ENCODE results near the gene ZBTB46.
A peak's percentile ranks its signal among the peaks of the same experiment; 100 is the strongest.
"Not testable (repeated sequence)": the region's sequence is repeated elsewhere in the genome, so short reads cannot be mapped to it uniquely, and the experiment has no call there.

The ZBTB46 gene

DNA sequence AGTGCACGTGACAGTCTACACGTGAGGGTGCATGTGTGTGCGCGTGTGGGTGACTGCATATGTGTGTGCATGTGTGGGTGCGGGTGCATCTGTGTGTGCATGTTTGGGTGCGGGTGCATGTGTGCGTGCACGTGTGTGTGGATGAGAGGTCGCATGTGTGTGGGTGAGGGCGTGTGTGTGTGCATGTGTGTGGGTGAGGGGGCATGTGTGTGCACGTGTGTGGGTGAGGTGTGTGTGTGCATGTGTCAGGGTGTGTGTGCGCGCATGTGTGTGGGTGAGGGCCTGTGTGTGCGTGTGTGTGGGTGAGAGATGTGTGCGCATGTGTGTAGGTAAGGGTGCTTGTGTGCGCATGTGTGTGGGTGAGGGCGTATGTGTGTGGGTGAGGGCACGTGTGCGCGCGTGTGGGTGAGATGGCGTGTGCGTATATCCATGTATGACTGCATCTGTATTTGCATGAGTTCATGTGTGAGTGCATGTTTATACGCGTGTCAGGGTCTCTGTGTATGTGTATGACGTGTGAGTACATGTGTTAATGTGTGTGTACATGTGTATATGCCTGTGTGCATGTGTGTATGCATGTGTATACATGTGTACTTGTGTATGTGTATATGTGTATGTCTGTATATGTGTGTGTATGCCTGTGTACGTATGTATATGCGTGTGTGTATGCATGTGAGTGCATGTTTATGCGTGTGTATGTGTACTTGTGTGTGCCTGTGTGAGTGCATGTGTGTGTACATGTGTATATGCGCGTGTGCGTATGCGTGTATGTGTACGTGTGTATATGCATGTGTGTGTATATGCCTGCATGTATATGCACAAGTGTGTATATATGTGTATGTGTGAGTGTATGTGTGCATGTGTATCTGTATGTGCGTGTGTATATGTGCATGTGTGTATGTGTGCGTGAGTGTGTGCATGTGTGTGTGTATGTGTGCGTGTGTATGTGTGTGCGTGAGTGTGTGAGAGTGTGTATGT is 98.7 kb downstream of the ZBTB46 start:
- DNase-seq = no peak

DNA sequence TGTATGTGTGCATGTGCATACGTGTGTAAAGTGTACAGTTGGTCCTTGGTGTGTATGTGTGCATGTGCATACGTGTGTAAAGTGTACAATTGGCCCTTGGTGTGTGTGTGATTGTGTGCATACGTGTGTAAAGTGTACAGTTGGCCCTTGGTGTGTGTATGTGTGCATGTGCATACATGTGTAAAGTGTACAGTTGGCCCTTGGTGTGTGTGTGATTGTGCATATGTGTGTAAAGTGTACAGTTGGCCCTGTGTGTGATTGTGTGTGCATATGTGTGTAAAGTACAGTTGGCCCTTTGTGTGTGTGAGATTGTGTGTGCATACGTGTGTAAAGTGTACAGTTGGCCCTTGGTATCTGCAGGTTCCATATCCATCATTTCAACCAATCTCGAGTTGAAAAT is 99.7 kb downstream of the ZBTB46 start:
- DNase-seq = no peak

DNA sequence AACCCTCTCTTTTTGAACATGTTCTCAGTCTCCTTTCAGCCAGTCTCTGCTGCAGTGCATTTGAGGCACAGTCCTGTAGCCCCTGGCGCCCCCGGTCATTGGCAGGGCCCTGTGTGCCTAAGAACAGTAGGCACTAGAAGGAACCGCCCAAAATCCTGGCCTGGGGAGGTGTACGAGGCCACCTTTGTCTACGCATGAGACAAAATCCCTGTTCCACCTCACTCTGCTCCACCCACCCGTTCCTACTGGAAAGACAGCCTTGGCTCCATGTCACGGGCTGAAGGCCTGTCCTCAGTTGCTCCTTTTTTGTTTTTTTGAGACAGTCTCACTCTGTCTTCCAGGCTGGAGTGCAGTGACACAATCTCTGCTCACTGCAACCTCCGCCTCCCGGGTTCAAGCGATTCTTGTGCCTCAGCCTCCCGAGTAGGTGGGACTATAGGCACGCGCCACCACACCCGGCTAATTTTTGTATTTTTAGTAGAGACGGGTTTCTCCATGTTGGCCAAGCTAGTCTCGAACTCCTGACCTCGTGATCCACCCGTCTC is 100.8 kb downstream of the ZBTB46 start:
- not testable (repeated sequence) for DNase-seq

DNA sequence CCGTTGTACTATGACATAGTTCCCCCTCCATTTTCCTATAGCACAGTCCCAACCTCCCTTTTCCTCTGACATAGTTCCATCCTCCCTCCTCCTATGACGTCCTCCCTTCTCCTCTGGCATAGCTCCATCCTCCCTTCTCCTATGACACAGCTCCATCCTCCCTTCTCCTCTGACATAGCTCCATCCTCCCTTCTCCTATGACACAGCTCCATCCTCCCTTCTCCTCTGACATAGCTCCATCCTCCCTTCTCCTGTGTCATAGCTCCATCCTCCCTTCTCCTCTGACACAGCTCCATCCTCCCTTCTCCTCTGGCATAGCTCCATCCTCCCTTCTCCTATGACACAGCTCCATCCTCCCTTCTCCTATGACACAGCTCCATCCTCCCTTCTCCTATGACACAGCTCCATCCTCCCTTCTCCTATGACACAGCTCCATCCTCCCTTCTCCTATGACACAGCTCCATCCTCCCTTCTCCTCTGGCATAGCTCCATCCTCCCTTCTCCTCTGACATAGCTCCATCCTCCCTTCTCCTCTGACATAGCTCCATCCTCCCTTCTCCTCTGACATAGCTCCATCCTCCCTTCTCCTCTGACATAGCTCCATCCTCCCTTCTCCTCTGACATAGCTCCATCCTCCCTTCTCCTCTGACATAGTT is 108.0 kb downstream of the ZBTB46 start:
- not testable (repeated sequence) for DNase-seq

DNA sequence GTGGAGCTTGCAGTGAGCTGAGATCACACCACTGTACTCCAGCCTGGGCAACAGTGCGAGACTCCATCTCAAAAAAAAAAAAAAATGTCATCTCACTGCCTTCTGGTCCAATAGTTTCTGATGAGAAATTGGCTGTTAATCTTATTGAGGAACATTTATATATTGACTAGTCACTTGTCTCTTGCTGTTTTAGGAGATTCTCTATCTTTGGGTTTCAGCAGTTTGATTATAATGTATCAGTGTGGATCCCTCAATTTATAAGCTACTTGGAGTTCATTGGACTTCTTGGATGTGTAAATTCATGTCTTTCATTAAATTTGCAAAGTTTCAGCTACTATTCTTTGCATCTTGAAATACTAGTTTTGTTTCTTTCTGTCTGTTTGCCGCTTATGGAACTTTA is 112.1 kb downstream of the ZBTB46 start:
- DNase-seq = no peak

DNA sequence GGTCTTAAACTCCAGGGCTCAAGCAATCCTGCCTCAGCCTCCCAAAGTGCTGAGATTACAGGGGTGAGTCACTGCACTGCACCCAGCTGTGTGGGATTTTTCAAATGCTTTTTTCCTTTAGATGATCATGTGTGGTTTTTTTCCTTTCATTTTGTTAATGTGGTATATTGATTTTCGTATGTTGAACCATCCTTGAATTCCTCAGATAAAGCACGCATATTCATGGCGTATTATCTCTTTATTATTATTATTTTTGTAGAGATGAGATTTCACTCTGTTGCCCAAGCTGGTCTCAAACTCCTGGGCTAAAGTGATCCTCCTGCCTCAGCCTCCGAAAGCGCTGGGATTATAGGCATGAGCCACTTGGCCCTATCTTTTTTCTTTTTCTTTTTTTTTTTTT is 116.2 kb downstream of the ZBTB46 start:
- DNase-seq = no peak

DNA sequence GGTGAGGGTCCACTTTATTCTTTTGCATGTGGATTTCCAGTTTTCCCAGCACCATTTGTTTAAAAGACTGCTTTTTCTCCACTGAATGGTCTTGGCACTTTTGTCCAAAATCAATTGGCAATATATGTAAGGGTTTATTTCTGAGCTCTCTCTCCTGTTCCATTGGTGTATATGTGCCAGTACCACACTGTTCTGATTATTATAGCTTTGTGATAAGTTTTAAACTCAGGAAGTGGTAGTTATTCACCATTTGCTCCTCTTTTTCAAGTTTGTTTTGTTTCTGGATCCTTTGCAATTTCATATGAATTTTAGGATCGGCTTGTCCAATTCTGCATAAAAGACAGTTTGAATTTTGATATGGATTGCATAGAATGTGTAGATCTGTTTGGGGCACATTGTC is 118.9 kb downstream of the ZBTB46 start:
- DNase-seq = no peak

DNA sequence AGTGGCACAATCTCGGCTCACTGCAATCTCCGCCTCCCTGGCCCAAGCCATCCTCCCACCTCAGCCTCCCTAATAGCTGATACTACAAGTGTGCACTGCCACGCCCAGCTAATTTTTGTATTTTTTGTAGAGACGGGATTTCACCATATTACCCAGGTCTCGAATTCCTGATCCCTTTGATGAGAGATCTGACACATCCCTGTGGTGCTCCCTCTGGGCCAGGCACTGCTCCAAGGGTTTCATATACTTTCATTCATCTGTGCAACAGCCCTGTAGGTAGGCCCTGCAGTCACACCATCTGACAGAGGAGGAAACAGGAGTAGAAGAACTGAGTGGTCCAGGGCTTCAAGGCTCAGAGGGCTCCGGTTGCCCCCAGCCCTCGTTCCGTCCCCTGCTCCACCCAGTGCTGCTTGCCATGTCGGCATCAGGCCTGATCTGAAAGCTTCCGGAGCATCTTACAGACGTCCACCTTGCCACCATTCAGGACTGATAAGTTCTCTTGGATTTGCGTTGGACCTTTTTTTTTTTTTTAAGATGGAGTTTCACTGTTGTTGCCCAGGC is 119.9 kb downstream of the ZBTB46 start:
- no peak for DNase-seq

DNA sequence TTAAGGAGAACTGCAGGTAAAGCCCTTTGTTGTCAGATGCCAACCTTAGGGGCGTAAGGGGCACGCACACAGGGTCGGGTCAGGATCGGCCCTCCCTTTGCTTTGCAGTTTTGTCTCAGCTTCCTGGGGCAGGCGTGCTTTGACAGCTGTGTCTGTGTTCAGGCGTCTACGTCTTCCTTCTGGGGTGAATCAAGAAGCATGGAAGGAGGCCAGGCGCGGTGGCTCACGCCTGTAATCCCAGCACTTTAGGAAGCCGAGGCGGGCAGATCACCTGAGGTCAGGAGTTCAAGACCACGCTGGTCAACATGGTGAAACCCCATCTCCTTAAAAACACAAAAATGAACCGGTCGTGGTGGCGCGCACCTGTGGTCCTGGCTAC is 121.9 kb downstream of the ZBTB46 start:
- no peak for DNase-seq

DNA sequence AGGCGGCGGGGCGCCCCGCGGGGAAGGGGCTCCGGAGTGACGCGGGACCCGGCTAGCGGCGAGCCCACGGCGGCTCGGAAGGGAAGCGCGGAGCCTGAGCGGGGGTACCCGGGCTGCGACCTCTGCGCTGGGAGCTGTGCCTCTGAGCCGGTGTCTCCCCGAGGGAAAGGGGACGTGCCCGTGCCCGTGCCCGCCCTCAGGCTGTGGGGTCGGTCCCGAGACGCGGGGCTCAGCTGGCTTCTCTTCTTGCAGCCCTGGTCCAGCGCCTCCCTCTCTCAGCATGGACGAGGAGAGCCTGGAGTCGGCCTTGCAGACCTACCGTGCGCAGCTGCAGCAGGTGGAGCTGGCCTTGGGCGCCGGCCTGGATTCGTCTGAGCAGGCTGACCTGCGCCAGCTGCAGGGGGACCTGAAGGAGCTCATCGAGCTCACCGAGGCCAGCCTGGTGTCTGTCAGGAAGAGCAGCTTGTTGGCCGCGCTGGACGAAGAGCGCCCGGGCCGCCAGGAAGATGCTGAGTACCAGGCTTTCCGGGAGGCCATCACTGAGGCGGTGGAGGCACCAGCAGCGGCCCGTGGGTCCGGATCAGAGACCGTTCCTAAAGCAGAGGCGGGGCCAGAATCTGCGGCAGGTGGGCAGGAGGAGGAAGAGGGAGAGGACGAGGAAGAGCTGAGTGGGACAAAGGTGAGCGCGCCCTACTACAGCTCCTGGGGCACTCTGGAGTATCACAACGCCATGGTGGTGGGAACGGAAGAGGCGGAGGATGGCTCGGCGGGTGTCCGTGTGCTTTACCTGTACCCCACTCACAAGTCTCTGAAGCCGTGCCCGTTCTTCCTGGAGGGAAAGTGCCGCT is 122.5 kb downstream of the ZBTB46 start:
- DNase-seq = no peak

DNA sequence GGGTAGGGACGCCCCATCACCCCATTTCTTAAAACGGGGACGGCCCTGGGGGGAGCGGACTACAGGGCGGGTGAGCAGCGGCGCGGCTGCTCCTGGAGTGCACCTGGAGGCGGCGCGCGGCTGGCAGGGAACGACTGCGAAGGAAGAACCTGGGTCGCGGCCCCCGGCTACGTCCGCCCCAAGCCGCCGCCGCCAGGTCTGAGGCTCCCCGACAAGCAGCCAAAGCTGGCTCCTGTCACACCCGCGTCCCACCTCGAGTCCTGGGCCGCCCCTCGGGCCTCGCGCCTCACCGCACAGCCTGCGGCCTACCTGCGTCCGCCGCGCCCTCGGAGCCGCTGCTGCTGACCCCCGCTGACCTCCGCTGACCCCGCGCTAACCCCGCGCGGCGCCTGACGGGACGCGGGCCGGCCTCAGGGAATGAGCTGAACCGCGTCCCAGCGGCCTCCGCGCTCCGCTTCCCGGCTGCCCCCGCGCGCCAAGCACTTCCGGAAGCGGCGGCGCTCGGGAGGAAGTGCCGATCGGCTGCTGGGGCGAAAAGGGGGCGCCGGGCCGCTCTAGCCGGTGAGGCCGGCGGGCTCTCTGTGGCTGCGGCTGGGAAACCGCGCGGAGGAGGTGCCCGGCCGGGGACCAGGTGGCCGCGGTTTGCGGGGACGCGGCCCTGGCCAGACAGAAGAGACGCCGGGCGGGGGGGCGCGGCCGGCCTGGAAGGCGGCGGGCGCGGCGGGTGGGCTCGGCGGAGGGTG is 123.3 kb downstream of the ZBTB46 start, which contains the start of the genes ARFRP1 and ZGPAT:
TSS of gene ARFRP1 (minus strand) at position 419 of the 743 bp plus-strand sequence. CDS start 885 bp downstream, outside the sequence.
TSS of gene ZGPAT (plus strand) at position 482 of the 743 bp plus-strand sequence. CDS start 542 bp downstream, outside the sequence.
- DNase-seq = peak; percentile 83

DNA sequence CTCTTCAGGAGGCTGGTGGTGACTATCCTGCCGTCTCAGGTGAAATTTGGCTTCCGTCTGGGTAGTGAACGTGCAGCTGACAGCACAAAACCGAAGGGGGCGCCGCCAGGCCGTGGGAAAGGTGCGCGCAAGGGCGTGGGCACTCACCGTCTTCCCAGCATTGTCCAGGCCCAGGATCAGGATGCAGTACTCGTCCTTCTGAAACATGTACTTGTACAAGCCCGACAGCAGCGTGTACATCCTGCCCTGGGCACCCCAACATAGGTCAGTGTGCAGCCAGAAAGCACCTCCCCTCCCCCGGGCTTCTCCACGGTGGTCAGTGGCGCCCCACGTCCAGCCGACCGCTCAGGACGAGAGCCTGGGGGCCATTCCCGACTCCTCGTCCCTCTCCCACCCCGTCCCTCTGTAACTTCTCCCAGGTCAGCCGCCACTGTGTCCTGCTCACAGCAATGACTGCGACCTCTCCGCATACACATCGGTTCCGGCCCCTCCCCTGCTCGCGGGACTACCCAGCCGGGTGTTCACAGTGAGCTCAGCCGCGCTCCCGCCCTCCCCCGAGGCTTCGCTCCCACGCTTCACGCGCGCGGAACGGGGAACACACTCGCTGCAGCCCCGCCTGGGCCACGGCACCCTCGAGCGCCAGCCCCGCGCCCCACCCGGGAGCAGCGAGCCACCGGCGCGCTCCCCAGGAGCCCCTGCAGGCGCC is 124.1 kb downstream of the ZBTB46 start:
- DNase-seq = peak; percentile 43

DNA sequence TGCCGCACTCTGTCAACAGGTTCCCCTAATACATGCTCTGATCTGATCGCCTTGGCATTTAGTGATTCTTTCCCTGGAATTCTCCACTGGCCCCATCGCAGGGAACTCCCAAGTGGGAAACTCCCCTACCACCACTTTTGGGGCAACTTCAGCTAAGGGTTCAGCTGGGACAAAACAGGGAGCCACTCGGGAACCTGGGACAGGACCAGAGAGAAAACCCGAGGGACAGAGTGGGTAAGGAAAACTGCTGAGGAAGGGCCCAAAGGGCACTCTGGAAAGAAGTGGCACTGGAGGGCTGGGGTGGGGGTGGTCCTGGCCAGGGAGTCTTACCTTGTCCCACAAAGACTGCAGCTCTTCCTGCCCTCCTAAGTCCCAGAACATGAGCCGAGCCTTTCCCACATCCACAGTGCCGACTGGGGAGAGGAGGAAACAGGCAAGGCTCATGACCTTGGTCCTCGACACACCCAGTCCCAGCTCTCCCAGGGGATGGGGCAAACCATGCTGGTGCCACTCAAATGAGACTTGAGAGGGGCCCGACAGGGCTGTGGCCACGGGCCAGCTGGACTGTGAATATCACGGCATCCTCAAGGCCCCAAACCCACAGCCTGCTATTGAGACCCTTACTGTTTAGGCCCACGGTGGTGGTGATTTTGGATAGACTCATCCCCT is 124.9 kb downstream of the ZBTB46 start:
- DNase-seq = no peak

DNA sequence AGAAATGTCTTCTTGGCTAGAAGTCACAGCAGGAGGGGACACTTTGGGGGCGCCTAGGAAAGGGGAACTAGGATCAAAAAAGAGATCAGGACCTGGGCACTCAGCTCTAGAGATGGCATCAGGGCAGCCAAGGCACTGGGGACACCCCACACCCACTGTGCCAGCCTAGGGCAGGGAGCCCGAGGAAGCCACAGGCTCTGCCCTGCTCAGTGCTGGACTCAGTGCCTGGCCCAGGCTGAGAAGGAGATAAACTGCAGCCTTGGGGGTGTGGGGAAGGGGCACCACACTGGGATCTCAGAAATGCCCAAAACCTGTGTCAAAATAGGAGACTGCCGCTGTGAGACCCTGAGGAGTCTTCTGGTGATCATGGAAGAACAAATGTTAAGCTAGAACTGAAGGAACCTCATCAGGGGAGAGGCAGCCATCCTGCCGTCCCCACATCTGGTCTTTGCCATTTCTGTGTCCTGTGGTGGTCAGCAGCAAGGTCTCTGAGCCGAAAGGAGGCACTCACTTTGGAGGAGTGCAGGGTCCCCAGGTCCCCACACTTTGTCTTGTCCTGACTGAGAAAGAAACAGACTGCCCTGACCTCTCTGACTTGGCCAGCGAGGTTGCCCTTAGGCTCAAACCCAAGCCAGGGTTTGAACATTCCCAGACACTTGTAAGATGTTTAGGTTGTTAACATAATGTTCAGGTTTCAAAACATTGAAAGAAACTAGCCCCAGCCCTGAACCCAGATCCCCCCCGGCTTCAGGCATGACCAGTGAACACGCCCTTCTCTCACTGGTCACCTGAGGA is 125.6 kb downstream of the ZBTB46 start:
- DNase-seq = no peak

DNA sequence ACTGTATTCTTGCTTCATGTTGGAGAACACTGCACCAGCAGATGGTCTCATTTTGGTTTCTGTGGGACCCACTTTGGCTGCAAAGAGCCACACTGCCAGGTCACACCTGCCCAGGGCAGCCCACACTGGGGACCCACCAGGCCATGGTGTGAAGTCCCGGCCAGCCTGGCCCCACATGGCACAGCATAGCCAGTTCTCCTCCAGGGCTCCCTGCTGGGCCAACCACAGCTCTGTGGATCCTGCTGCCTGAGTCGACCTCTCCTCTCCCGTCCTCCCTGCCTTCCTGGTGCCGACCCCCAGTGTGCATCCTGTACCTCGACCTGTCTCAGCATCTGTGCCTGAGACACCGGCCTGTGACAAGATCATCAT is 126.3 kb downstream of the ZBTB46 start:
- no peak for DNase-seq

DNA sequence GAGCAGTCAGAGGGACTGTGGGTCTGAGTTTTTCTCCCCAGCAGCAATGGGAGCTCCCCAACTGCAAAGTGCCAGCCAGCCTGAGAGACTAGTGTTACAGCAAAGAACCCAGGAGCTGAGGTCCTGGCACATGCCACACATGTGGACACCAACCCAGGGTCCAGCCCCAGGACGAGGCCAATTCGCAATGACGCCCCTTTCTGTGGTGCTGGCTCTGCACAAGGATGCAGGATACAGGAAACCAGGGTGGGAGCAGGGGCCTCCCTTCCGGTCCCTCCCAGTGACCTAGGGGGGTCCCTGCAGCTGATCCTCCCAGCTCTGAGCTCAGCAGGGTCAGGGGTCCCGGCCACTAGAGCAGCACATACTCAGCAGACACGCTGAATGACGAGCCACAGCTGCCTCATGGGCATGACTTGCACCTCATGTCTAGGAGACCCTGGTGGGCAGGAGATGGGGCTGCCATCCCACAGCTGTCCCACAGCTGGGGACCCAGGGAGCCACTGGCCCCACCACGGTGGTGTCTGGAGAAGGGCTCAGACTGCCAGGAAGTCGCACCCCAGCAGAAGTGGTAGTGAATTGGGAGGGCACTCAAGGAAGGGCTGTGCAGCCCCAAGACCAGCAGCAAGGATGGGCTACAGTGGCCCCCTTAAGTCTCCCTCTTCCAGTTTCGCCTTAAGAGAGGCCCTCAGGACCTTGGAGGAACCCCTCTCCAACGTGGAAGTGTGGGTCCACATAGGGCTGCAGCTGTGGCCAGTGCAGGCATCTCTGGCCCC is 126.9 kb downstream of the ZBTB46 start:
- DNase-seq = no peak

DNA sequence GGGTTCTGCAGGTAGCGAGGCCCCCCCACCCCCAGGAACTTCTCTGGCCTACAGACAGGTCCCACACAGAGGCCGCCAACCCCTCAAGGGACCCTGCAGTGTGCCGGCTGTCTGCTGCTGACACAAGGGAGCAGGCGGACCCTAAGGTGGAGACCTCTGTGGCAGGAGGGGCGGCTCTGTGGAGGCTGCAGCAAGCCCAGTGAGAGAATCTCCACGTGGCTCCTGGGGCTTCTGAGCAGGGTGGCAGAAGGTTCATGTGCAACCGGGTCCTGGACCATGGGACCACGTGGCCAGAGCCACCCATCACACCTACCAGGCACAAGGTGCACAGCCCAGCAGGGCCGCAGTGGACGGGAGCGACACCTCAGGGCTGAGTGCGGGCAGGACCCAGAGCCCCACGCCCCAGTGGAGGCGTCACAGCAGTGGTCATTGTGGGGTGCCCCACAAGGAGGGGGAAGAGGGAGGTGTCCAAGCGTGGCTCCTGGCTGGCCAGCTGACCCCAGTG is 127.5 kb downstream of the ZBTB46 start:
- no peak for DNase-seq

DNA sequence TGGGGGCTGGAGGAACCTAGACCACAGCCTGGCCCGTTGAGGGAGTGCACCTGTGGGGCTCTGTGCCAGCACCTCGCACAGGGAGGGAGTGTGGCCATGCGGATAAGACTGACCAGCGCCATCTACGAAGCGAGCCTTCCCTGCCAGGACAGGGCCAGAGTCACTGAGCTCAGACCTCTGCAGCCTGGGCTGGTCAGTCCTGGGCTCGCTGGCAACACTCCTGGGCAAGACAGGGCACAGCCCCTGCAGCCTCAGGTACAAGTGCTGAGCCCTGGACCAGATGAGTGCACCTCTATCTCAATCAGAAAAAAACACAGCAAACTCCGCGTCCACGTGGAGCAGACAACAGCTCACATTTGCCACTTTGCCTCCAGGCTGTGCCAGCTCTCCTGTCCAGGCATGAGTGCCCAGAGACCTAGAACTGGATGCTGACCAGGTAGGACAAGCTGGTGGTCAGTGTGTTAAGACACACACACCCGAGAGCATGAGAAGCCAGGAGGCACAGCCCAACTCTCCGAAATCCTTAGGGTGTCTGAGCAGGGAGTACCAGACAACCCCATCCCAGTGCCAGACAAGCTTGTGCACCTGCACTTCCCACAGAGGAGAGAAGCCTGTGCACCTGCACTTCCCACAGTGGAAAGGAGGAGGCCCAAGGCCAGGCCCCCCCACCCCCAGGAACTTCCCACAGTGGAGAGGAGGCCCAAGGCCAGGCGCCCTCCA is 128.2 kb downstream of the ZBTB46 start:
- DNase-seq = no peak

Measured in DMS79 treated with DMSO at 0.1 percent for 48 hours (cell line).